Hippocampal formation (tissue), 2 donors: ENCODE measurements around the gene HMGN2.

ENCODE experiments used
- DNase-seq, 2 donors: peaks; one replicate each; lab custom pipeline; 2025; lab: John Stamatoyannopoulos, UW

The HMGN2 gene

GRCh38 chr1:26472320-26472900 is at the start of gene HMGN2:
HMGN2 (plus strand) TSS chr1:26472440; CDS start chr1:26472613, 173 bp downstream.
- DNase-seq, result peak; percentile 85 to 91

- no peak for DNase-seq
These were observed 42.5 kb upstream of the HMGN2 start for GRCh38 chr1:26429721-26430120.

- DNase-seq, result peak; percentile 93 to 99
These were observed 40.1 kb upstream of the HMGN2 start, which contains the start of gene DHDDS for GRCh38 chr1:26431979-26432695. DHDDS (plus strand) TSS chr1:26432321; CDS start chr1:26432946, 625 bp downstream.

- DNase-seq, result no peak
These were observed 39.4 kb upstream of the HMGN2 start for GRCh38 chr1:26432793-26433192.

- DNase-seq, result no peak
These were observed 38.0 kb upstream of the HMGN2 start for GRCh38 chr1:26434161-26434752.

- no peak for DNase-seq
These were observed 34.2 kb upstream of the HMGN2 start for GRCh38 chr1:26438041-26438440.

GRCh38 chr1:26440259-26440658 is 32.0 kb upstream of the HMGN2 start:
- no peak for DNase-seq

GRCh38 chr1:26449868-26450267 is 22.4 kb upstream of the HMGN2 start:
- no peak for DNase-seq

- no peak for DNase-seq
These were observed 21.3 kb upstream of the HMGN2 start for GRCh38 chr1:26450908-26451307.

- DNase-seq, result no peak
These were observed 19.6 kb upstream of the HMGN2 start for GRCh38 chr1:26452459-26453183.

GRCh38 chr1:26459148-26459547 is 13.1 kb upstream of the HMGN2 start:
- no peak for DNase-seq

GRCh38 chr1:26459573-26460031 is 12.6 kb upstream of the HMGN2 start:
- no peak for DNase-seq

- no peak for DNase-seq
These were observed 3.3 kb upstream of the HMGN2 start for GRCh38 chr1:26468911-26469310.

- no peak for DNase-seq
These were observed 2.7 kb upstream of the HMGN2 start for GRCh38 chr1:26469558-26469957.

GRCh38 chr1:26470878-26471497 is 1.3 kb upstream of the HMGN2 start:
- no peak for DNase-seq

- peak in 1 of 2 donors; percentile 78 for DNase-seq
These were observed 531 bp upstream of the HMGN2 start for GRCh38 chr1:26471498-26472319.

- peak; percentile 94 to 96 for DNase-seq
These were observed 933 bp downstream of the HMGN2 start for GRCh38 chr1:26472901-26473845.

GRCh38 chr1:26474818-26475217 is 2.6 kb downstream of the HMGN2 start:
- no peak for DNase-seq

GRCh38 chr1:26475989-26476388 is 3.7 kb downstream of the HMGN2 start:
- DNase-seq, result no peak

- DNase-seq, result no peak
These were observed 4.7 kb downstream of the HMGN2 start for GRCh38 chr1:26476958-26477357.
